DMS79 (cell line): Measurements from ENCODE around the gene TM2D3.

Source experiments
- DNase-seq: peaks from one replicate; lab custom pipeline; 2025; lab: John Stamatoyannopoulos, UW

TM2D3 gene

DNA sequence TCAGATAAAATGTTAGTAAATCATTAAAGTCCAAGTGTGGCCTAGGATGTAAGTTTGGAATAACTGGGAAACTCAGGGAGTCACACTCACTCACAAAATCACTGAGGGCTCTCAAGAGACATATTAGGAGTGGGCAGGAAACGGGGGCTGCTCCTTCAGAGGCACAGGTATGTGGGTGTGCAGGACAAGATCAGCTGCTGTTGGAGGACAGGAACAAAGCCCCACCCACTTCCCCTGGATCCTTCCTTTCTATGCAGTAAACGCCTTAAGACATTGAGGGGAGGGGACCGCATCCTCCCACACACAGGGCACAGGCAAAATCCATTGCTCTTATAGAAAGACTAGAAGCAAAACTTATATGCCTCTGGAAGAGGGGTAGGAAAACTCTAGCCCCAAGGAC, 30.2 kb downstream of the TM2D3 start:
- DNase-seq, result no peak

DNA sequence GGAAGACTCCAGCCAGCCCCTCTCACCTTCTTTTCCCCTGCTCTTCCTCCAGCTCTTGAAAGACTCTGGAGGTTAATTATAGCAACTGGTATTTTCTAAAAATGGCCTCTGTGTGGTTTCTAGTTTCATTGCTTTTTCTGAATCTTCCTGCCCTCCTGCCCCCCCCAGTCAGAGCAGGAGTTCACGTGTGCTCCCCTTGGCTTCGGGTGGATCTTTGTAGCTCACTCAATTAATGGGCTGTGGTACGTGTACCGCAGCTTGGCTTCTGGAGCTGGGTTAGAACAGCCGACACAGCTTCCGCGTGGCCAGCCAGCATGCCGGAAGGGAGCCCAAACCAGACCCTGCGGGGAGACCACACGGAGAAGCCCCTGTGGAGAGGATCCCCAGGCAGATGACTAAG, 31.5 kb downstream of the TM2D3 start:
- no peak for DNase-seq

DNA sequence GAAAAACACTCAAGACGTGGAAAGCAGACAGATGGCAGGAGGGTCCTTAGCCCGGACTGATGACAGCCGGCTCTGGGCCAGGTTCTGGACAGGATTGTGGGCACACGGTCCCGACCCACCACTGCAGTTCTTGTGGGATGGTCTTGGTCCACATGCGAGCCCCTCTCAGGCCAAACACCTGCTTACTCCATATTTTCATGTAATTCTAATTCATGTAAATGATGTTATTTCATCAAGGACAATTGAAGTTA, 32.6 kb downstream of the TM2D3 start:
- DNase-seq, result no peak

DNA sequence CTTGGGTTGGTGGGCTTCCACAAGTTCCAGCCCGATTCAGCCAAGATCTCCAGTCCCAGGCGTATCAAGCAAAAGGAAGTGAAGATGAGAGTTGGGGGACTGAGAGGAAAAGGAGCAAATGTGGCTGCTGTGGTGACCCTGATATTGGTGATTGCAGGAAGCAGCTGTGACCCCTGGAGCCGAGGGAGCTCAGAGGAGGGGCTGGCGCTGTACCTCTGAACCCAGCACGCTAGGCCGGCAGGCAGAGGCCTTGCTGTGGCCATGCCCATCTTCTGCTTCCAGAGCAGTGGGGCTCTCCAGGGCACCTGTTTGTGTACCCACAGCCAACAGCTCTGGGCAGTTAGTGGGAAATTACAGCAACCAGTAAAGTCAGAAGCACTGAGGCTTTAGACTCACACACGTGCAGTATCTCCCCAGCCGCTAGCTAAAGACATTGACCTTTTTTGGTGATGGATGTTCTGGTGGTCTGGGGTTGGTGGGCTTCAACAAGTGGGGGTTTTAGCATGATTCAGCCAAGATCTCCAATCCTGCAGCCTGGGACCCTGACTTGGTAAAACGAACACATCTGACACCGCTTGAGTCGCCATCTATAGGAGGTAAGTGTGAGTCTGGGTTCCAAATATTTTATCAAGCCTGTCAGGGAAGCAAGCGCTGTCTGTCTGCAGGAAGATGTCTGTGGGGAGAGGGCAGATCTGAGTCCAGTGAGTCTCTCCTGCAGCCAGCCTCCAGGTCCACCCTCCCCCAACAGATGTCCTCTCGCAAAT, 33.1 kb downstream of the TM2D3 start:
- no peak for DNase-seq

DNA sequence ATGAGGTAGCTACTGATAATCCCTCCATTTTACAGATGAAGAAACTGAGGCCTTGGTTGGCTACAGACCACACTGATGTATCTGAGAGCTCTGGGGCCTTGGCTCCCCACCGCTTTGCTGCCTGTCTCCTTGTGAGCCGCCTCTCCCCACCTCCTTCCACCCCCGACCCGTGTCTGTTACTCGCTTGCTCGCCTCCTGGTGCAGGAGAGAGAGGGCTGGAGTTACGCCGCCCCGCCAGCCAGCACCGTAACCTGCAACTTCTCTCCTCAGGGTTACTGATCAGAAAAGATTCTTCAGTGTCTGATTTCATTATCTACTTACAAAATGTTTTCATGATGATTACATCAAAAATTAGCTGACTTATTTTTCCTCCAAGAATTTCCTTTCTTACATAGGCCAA, 34.1 kb downstream of the TM2D3 start:
- no peak for DNase-seq

DNA sequence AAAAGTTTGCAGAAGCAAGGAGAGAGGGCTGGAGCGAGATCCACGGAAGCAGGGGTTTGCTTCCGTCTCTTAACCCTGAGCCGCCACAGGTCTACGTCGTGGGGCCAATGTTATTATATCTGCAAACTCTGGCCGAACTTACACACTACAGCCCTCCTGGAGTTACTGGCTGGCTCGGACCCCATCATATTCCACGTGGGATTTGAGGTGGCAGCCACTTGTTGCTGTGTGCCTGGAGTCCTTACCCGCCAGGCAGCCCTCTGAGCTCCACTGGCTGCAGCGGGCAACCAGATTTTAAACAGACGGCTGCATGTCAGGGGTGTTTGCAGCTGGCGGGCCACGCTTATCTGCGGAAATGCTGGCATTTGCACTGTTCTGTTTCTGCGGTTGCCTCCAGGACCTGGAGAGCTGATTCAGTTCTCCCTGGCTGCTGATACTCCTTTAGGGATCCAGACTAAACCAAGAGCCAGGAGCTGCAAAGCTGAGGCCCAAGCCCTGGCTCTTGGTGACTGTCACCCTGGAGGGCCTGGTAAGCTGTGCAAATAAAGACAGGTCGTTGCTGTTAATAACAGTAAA, 34.7 kb downstream of the TM2D3 start:
- DNase-seq, result no peak

DNA sequence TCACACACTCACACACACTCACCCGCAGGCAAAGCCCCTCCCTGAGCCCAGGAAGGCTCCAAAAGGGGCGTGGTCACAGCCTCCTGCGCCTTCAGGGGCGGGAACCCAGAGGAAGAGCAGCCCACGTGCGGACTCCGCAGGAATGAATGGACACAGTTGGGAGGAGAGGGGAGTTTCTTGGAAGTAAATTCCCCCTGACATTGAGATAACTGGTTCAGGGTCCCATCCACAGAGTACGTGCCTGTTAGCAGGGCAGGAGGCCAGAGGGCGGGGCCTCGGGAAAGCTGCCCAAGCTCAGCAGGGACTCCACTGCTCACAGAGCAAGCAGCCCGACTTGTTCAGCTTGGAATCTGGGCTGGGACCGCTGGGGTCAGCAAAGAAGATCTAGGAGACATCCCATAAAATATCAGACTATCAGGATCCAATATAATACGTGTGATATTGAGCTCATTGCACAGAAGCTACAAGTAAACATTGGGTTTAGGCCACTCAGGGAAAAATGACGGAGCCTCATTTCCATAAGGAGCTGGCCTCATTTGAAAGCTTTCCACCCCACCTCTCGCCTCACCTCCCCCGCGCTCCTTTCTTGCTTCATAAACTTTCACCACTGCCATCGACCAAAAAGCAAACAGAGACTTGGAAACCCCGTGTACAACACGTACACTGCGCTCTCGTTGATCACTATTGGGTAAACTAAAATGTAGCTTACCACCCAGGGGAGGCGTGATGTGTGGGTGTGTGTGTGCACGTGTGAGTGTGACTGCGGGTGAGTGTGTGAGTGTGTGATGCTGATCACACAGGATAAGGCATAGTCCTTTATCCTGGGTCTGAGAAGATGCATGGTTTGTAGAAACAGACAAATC, 36.0 kb downstream of the TM2D3 start:
- DNase-seq, result peak; percentile 38

DNA sequence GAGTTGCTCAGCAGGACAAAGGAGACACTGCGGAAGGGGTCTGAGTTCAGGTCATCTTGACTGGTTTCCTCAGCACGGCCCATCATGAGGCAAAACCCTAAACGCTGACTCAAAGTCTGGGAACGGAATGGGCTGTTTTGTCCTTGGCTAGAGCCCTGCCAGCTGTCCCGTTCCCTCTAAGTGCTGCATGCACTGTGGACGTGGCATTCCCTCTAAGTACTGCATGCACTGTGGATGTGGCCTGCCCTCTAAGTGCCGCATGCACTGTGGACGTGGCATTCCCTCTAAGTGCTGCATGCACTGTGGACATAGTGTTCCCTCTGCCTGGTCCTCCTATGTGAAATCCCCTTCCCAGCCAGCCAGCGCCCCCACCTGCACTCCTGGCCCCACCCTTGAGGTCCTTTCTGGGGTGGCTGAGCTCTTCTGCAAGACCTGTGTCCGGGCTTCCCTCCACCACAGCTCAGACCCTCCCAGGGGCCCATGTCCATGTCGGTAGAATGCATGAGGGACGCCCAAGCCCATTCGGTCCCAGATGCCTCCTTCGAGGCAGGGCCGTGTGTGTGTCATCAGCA, 36.7 kb downstream of the TM2D3 start:
- DNase-seq, result no peak

DNA sequence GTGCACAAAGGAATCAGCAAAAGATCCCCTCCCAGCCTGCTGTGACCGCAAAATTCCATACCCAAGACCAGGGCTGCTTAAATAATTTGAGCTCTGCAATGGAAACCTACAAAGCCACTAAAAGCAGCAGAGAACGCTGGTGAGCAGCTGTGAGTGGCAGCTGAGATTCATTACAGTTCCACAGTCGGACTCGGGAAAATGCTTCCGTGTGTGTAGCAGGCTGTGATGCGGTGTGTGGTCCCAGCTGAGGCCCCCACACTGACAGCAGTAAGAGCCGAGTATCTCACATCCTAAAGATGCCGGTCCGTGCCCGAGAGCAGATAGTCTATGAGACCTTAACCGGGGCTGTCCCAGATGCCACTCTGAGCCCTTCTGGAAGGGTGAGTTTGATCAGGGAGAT, 37.4 kb downstream of the TM2D3 start:
- DNase-seq, result no peak

DNA sequence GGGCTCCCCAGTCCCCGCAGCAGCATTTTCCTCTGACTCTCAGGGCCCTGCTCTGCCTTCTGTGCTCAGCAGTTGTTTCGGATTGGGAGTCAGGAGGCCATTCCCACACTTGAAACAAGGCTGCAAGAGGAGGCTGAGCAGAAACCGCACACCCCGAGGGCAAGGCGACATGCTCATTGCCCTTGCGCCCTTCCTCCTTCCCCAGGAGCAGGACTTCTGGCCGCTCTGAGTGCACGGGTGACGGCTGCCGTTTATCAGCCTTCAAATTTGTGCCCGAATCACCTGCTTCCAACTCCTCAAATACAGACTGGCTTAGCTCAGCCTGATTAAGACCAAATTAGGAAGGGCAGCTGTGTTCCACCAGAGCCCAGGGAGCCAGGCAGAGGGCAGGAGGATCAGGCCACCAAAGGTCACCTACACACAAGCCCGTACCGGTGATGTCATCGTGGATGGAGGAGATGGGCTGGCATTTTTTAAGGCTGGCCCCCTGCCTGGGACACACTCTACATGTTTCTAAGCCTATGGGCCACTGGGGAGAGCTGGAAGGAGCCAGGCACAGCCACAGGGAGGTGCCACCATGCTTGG, 38.1 kb downstream of the TM2D3 start:
- peak; percentile 36 for DNase-seq

DNA sequence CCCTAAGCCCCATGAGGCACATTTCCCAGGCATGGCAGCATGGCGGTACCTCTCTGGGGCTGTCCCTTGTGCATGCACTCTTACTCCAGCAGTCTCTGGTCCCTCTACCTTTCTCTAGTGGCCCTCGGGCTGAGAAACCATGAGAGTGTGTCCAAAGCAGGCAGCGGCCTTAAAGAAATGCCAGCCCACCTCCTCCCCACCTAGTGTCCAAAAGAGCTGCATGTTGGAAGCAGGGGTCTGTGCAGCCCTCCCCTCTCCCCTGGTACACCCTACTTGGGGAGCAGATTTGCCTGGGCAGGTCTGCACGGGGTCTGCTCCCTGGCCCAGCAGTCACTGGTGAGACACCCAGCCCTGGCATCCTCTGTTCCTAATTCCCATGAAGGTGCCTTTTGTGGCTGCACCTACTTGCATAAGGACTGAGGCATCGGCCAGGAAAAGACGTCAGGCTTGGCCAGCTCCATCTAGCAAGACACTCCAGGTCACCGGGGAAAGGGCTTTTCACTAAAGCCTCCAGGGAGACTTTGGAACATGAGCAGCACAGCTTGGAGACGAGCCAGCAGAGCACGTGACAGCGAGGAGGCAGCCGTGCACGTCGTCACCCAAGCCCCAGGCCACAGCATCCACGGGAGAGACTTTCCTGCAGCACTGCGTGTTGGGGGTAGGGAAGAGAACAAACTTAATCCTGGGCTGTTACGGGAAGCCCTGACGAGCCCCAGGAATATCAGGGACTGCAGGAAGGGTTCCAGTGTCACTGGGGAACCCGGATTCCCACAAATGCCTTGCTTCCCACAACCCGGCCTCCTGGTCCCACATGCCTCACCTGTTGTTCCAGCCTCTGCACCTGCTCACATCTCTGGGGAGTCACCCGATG, 38.8 kb downstream of the TM2D3 start:
- peak; percentile 49 for DNase-seq

DNA sequence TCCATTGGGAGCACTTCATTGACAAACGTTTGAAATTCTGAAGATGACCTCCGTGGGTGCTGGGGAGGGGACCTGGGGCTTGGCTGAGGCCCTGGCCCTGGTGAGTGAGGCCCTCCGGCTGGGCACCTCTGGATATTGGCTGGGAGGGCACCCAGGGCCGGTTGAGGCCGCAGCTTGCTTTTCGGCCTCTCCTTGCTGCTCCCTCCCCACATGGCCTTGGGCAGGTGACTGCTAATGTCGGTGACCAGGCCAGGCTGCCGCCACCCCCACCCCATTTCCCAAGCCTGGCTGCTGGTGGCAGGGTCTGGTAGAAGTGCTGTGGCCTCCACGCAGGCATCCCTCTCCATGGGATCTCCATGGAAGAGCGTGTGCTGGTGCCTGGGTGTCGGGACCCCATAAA, 39.5 kb downstream of the TM2D3 start:
- DNase-seq, result no peak

DNA sequence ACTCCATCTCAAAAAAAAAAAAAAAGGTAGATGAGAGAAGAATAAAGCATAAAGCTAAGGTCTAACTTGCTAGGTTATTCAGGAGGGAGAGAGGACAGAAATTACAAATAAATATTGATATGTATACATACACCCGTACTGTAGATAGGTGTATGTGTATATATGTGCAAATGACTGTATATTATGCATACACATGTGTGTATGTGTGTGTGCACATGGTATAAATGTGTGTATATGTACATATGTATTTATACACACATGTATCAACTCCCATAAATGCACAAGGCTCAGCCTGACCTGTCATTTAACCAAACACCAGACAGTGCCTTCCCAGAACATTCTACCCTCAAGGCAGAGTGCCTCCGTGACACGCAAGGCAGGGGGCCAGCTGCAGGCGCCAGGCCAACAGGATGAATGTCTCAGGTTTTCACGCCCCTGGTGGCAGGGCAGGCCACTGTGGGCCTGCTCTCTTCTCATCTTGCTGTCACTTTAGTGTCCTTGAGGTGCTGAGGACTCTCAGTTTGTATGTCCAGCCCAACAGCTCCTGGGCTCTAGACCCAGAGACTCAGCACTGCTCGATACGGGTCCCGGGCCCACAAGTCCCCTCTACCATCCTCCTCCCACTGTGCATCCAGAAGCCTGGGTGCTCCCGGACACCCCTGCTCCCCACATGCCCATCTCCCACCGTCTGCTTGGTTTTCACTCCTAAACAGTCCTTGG, 40.4 kb downstream of the TM2D3 start:
- no peak for DNase-seq

DNA sequence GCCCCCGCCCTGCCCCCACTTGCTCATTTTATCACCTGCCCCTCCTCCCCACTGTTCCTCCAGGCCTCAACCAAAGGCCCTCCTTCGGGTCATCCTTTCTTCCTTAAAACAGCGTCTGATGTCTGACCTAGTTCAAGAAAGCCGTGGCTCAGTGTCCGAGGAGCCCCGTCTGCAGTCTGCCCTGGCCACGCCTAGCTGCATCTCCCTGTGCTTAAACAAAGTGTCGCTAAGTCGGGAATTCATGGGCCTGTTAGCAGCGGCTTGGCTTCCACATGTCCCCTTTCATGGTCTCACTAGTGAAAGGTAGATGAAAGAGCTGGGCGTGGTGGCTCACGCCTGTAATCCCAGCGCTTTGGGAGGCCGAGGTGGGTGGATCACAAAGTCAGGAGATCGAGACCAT, 41.2 kb downstream of the TM2D3 start:
- DNase-seq, result no peak

DNA sequence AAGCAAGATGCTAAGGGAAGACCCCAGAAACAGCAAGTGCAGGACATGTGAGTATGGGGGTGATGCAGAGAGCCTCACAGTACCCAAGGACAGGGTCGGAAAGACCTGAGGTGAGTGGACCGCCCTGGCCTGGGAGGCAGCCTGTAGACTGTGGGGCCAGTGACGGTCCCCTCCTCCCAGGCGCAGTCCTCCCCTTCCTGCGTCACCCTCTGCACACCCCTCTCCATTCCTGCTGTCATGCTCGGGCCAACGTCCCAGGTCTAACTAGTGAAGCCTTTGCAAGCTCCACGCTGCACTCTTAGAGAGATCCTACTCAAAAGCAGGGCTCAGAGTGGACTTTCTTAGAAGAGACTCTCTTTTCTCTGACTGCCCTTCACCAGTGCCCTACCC, 41.6 kb downstream of the TM2D3 start:
- DNase-seq, result no peak

DNA sequence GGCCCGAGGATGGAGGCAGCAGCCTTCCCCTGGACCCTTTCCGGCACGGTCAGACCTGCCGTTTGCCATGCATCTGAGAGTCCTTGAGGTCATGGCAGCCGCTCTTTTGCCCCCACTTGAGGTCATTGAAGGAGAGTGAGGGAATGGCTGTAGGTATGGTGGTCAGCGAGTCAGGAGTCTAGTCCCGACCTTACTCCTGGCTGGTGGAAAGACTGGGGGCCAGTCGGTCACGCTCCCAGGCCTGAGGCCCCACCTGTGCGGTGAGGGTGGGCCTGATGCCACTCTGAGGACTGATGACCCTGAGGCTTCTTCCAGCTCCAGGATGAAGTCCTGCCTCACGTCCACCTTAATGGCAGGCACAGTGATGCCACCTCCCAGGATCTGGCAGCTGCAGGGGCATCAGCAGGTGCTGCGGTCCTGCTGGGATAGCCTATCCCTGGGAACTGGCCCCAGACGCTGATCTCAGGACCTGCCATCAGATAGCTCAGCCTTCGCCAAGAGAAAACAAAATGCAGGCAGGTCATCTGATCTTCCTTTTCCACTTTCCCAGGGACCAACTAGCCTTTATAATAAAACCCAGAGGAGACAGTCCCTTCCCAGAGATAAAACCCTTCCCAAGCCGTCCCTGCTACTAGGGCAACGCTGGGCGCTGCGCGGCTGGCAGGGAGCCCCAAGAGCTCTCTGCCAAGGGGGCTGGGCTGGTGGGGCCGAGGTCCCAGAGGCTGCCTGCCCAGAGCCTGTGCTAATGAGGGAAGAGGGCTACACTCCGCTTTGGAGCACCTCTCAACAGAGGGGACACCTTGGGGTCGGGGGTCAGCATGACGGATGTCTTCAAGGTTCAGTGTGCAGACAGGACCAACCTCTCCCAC, 42.2 kb downstream of the TM2D3 start:
- no peak for DNase-seq

DNA sequence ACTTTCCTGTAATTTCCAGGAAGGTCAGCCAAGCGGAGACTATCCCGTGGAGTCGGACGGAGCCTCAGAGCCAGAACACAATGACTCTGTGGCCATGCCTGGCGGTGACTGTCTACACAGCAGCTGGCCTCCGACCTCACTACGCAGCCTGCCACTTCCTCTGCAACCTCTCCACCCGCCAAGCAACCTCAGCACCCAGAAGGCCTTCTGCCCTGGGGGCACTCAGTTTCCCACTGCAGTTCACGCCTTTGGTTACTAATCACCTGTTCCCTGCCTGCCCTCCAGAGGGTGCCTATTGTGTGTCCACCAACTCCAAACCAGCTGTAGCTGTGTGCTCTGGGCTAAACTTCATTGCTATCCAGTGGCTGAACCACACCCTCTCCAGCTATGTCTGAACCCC, 44.0 kb downstream of the TM2D3 start:
- DNase-seq, result no peak

DNA sequence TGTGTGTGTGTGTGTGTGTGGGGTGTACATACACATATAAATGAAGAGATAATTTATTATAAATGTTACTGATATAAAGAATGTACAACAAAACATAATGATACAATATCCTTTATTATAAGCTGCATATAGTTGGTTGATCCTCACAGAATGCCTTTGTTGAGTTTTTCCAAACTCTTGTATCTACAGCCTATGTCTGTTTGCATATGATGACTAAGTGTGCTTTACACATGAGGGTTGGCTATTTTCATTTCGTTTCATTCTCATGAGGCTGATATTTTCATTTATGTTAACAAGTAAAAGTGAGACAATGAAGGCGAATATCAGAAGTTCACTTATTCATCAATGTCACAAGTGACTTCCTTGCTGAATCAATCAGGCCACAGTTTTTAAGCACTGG, 45.1 kb downstream of the TM2D3 start:
- no peak for DNase-seq

DNA sequence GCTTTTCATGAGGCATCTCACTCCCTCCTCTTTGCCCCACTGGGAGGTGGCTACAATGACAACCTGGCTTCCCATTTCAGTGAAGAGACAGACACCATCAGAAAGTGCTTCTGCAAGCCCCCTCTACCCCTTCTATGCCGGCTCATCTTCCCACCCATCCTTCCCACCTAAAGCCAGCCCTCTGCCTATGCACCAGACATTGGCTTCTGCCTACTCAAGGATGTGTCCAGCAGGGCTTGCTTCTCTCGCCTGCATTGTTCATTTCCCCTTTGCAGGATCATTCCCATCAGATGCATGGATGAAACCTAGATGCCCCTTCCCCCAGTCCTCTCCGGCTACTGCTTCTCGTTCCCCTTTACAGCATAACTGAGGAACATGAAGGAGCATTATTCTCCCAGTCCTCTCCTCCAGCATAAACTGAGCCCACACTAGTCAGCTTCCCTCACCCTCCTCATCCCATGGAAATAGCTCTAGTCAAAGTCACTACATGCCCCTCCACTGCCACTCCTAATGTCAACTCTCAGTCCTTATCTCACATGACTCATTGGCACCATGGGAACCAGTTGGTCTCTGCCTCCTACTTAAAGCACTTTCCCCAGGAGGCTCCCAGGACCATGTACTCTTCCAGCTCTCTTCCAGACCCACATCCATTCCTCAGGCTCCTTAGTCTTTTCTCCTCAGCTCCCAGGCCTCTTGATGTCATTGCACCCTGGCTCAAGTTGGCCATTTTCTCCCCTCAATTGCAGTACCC, 47.9 kb downstream of the TM2D3 start:
- DNase-seq, result no peak
